ENCODE measurements around the gene GPER1. TPM values are rescaled to one million over a fixed set of nuclear protein-coding genes. Genes with fewer than 3 reads are reported as not detected.

The GPER1 gene
- total RNA-seq, 1 donor from 2014 or later, result 26.0 TPM

DNA sequence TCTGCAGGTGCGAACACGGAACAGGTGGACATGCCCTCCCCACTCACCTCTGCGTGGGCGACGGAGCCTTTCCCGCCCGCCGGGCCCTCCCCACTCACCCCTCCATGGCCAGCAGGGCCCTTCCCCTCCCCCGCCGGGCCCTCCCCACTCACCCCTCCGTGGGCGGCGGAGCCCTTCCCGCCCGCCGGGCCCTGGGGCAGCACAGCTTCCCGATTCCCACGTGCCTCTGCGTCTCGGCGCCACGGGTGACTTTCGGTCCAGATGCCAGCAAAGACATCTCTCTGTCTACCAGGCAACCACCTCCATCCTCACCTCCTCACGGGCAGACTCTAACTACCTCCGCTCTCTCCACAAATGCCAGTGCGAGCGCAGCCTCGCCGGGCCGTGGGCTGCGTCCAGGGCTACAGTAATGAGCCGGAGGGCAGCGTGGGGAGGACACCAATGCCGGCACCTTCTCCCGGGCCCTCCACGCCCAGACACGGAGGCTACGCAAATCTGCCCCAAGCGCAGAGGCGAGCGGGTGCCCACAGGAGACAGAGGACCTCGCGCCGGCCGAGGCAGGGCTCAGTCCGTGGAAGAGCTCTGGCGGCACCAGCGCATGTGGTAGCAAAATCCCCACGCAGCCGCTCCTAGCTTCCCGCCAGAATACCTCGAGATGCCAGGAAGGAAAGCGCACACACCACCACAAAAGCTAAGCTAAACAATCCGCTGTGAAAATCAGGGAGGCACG is 21.8 kb downstream of the GPER1 start:
- TF ChIP-seq, protein P1, sequence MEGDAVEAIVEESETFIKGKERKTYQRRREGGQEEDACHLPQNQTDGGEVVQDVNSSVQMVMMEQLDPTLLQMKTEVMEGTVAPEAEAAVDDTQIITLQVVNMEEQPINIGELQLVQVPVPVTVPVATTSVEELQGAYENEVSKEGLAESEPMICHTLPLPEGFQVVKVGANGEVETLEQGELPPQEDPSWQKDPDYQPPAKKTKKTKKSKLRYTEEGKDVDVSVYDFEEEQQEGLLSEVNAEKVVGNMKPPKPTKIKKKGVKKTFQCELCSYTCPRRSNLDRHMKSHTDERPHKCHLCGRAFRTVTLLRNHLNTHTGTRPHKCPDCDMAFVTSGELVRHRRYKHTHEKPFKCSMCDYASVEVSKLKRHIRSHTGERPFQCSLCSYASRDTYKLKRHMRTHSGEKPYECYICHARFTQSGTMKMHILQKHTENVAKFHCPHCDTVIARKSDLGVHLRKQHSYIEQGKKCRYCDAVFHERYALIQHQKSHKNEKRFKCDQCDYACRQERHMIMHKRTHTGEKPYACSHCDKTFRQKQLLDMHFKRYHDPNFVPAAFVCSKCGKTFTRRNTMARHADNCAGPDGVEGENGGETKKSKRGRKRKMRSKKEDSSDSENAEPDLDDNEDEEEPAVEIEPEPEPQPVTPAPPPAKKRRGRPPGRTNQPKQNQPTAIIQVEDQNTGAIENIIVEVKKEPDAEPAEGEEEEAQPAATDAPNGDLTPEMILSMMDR (IDR thresholded peaks at IDR 0.05), result no peak
- Histone ChIP-seq H3K27me3 (ENCODE audit: low read depth) (no peaks in the 10 kb centered on the region), H3K4me1 (no peaks in the 10 kb centered on the region), H3K4me3 (no peak overlapping the region), H3K27ac (no peak overlapping the region), H3K9me3 (no peaks in the 10 kb centered on the region), H3K36me3 (no peaks in the 10 kb centered on the region)
- intact Hi-C loops (cut with DNase I), result no loop called here
- DNase-seq, result no peak
- no peak for ATAC-seq

DNA sequence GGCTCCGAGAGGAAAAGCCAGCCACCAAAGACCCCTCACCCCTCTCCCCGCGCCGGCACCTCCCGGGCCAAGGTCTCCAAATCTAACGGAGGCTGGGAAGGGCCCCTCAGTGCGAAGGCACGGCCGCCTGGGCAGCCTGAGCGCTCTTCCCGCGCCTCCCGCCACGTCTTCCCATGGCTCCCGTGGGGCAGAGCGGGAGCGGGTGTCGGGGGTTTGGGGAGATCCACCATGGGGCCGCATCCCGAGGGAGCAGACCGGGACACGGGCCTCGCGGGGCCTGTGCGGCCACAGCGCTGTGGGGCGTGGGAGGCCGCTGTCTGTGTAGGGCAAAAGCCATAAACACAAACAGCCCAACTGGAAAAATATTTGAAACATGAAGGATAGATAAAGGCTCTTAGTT is 22.4 kb downstream of the GPER1 start:
- Histone ChIP-seq H3K4me3 (no peak overlapping the region), H3K4me1 (no peaks in the 10 kb centered on the region), H3K36me3 (no peaks in the 10 kb centered on the region), H3K27me3 (ENCODE audit: low read depth) (no peaks in the 10 kb centered on the region), H3K27ac (no peak overlapping the region), H3K9me3 (no peaks in the 10 kb centered on the region)
- ATAC-seq, result no peak
- TF ChIP-seq, protein P1 (IDR thresholded peaks at IDR 0.05), result no peak
- intact Hi-C loops (cut with DNase I), result no loop called here
- peak; percentile 10 for DNase-seq

DNA sequence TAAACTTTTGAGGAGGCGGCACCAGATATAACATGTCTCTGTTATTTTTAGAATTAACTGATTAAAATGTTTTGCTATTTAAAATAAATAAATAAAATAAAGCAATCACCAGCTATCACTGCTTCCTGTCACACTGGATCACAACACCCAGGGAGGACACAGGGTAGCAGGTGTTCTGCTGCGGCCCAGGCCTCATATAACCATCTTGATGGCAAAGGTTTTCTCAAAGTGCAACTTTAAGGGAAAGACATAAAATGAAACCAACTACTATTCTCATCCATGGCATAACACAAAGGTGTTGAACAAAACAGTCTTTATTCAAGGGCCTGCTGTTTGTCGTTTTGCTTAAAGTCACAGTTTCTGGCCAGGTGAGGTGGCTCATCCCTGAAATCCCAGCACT is 23.2 kb downstream of the GPER1 start:
- no peaks in the 10 kb centered on the region for H3K27me3 ChIP-seq (ENCODE audit: low read depth)
- ATAC-seq (no peak), DNase-seq (peak; percentile 3)
- TF ChIP-seq, protein P1 (IDR thresholded peaks at IDR 0.05), result no peak
- H3K36me3 ChIP-seq, result no peaks in the 10 kb centered on the region
- intact Hi-C loops (cut with DNase I), result no loop called here
- no peak overlapping the region for H3K4me3 ChIP-seq
- H3K4me1 ChIP-seq, result no peaks in the 10 kb centered on the region
- no peak overlapping the region for H3K27ac ChIP-seq
- H3K9me3 ChIP-seq, result no peaks in the 10 kb centered on the region

DNA sequence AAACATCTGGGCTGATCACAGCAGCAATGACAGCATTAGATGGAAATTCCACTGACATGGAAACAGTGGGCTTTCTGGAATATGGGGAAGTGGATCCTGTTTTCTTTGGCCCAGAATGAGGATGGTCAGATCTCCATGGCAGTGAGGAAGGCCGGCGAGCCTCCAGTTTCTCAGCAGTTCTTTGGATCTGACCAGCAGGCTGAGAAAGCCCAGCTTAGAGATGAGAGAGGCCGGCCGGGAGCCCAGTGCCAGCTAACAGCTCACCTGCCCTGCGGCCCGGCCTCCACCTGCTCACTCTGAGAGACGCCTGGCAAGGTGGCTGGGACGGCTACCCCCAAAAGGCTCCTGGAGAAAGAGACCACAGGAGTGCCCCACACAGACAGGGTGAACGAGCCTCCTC is 24.2 kb downstream of the GPER1 start:
- Histone ChIP-seq H3K4me3 (no peak overlapping the region), H3K27me3 (ENCODE audit: low read depth) (no peaks in the 10 kb centered on the region), H3K27ac (no peak overlapping the region), H3K36me3 (no peaks in the 10 kb centered on the region), H3K9me3 (no peaks in the 10 kb centered on the region), H3K4me1 (no peaks in the 10 kb centered on the region)
- peak; percentile 39 for DNase-seq
- TF ChIP-seq, protein P1 (IDR thresholded peaks at IDR 0.05), result no peak
- no peak for ATAC-seq
- intact Hi-C loops (cut with DNase I), result no loop called here

DNA sequence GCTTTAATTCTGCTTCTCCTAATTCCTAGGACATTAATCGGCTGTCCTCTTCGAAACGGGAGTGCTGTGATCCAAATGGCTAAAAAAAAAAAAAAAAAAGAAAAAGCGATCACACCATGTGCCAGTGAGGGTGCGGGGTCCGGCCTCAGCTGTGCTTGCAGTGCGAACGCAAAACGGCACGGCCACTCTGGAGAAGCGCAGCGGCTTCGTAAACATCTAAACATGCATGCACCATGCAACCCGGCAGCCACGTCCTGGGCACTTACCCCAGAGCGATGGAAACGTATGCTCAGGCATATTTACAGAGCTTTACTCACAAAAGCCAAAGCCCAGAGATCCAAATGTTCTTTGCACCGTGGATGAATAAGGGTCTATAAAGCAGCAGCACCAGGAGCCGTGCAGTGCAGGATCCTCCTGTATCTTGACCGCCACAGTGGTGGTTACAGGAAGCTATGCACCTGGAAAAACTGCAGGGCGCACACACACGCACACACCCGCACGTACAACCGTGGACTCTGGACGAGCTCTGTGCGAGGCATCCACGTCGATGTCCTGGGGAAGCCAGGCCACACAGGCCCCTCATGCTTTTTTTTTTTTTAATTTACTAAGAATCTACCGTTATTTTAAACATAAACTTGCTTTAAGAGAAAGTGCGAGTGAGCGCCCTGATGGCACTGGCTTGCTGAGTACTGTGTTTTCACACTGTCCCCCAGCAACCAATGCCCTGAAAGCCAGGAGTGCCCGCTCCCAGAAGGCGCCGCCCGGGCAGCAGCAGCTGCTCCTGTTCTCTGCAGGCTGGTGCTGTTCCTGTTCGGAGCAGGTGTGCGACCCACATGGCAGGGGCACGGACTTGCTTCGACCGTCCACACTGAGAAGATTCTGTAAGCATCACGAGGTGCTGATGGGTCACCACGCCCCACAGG is 25.0 kb downstream of the GPER1 start:
- no peaks in the 10 kb centered on the region for H3K27me3 ChIP-seq (ENCODE audit: low read depth)
- H3K36me3 ChIP-seq, result no peaks in the 10 kb centered on the region
- peak; percentile 39 for DNase-seq
- no peak overlapping the region for H3K27ac ChIP-seq
- TF ChIP-seq, protein P1 (IDR thresholded peaks at IDR 0.05), result no peak
- H3K9me3 ChIP-seq, result no peaks in the 10 kb centered on the region
- intact Hi-C loops (cut with DNase I), result no loop called here
- no peak overlapping the region for H3K4me3 ChIP-seq
- no peaks in the 10 kb centered on the region for H3K4me1 ChIP-seq
- ATAC-seq, result no peak
